ENCODE results near the gene NECAB3.

DNA sequence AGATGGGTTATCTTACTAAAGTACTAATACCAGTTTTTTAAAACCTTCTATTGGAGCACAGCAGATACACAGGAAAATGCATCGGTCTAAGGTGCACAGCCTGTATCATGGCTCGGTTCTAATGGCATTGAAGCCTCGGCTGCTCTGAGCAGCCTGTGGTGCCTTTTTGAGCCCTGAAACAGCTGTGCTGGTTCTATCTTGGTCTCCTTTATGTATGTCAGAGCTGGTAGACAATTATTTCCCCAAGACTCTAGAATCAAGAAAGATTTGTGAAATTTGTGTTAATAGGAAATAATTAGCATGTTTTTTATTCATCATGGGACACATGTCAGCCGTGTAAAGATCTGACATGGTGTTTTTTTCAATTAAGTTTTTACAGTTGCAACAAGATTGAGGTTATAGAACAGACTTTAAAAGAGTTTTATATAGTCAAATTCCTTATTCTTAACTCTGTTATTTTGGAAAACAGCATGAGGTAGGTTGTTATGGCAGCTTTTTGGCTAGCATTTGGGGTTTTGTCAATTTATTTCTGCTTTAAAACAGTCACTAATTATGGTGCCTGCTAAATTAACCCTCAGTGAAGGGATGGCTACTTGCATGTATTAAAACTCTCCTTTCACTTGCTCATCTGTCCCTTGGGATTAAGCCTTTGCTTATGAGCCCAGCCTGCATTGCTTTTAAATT lies 52.4 kb downstream of the NECAB3 start:
- TF ChIP-seq, protein P1, sequence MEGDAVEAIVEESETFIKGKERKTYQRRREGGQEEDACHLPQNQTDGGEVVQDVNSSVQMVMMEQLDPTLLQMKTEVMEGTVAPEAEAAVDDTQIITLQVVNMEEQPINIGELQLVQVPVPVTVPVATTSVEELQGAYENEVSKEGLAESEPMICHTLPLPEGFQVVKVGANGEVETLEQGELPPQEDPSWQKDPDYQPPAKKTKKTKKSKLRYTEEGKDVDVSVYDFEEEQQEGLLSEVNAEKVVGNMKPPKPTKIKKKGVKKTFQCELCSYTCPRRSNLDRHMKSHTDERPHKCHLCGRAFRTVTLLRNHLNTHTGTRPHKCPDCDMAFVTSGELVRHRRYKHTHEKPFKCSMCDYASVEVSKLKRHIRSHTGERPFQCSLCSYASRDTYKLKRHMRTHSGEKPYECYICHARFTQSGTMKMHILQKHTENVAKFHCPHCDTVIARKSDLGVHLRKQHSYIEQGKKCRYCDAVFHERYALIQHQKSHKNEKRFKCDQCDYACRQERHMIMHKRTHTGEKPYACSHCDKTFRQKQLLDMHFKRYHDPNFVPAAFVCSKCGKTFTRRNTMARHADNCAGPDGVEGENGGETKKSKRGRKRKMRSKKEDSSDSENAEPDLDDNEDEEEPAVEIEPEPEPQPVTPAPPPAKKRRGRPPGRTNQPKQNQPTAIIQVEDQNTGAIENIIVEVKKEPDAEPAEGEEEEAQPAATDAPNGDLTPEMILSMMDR (IDR thresholded peaks at IDR 0.05; ENCODE audit: low read length): no peak
- TF ChIP-seq EZH2 (IDR thresholded peaks at IDR 0.05; ENCODE audit: borderline replicate concordance, low read length): no peak
